RWPE1 (cell line): ENCODE results near the gene HBB.

Experiments
- CTCF ChIA-PET: fragments of 350-600 bp; sonication (Branson Sonifier 250); formaldehyde crosslinking; extraction: SDS; loops from one replicate; lab custom pipeline; 2021; lab: Yijun Ruan, JAX
- POLR2A ChIA-PET: fragments of 400-600 bp; formaldehyde crosslinking; extraction: SDS; loops from one replicate; lab custom pipeline; 2020; ENCODE audit warnings: antibody characterized with exemption; ENCODE audit not compliant: low non-redundant PET; lab: Yijun Ruan, JAX
- DNase-seq: peaks from one replicate; pipeline ENCODE4 v3.0.0; 2012; ENCODE audit warnings: low spot score
- H3K27ac ChIP-seq: fragments of 450-650 bp; 2 replicates; pipeline ENCODE4 v1.5.1; 2017
- TF ChIP-seq, protein P1 (sequence below): fragments of 450-650 bp; conservative IDR thresholded peaks from 2 replicates; pipeline ENCODE4 v1.5.1; 2017; ENCODE audit warnings: low read depth, mild to moderate bottlenecking

HBB gene

DNA sequence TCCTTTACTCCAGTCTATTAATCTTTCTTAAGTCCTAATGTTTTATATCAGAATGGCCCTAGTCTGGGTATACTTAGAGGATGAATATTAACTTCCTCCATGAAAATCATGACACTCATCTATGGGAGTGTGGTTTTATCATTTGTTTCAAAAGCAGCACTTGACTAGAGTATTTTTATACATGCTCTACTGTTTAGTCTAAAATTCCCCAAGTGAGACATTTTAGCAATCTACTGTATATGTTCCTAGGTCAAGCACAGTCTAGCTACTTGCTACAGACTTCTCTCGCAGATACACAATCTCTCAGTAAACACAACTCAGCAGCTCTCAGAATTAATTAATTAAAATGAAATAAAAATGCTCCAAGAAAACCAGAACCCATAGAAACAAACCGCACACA is 2.9 kb upstream of the HBB start:
- H3K27ac ChIP-seq, result no peak overlapping the region
- CTCF ChIA-PET, result interaction anchor here (1.0 kb wide), 1 partner anchor 16 kb away, joined by 3 read pairs; no protein-coding TSS in a partner anchor
- DNase-seq, result no peak
- TF ChIP-seq, protein P1, sequence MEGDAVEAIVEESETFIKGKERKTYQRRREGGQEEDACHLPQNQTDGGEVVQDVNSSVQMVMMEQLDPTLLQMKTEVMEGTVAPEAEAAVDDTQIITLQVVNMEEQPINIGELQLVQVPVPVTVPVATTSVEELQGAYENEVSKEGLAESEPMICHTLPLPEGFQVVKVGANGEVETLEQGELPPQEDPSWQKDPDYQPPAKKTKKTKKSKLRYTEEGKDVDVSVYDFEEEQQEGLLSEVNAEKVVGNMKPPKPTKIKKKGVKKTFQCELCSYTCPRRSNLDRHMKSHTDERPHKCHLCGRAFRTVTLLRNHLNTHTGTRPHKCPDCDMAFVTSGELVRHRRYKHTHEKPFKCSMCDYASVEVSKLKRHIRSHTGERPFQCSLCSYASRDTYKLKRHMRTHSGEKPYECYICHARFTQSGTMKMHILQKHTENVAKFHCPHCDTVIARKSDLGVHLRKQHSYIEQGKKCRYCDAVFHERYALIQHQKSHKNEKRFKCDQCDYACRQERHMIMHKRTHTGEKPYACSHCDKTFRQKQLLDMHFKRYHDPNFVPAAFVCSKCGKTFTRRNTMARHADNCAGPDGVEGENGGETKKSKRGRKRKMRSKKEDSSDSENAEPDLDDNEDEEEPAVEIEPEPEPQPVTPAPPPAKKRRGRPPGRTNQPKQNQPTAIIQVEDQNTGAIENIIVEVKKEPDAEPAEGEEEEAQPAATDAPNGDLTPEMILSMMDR, result no peak
- POLR2A ChIA-PET, result no interaction called here

DNA sequence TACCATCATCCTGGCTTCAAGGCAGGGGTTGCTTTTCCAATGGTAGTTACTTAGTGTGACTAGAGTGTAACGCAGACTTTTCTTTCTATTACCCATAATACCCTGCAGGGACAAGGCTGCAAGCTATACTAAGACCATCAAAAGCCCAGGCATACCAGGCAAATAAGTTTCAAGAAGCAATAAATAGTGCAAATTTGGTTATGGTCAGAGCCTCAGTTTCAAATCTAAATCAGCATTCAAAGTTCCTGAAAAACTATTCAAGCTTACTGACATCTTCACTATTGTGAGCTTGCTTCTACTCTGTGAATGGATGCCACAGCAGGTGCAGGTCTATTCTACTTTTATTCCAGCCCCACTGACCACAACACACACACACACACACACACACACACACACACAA is 2.5 kb upstream of the HBB start:
- DNase-seq, result no peak
- ChIA-PET POLR2A (no interaction called here), CTCF (interaction anchor here (1.0 kb wide), 1 partner anchor 16 kb away, joined by 3 read pairs; no protein-coding TSS in a partner anchor)
- TF ChIP-seq, protein P1, result no peak
- no peak overlapping the region for H3K27ac ChIP-seq

- CTCF ChIA-PET, result no interaction called here
- TF ChIP-seq, protein P1, result no peak
- no peak for DNase-seq
- H3K27ac ChIP-seq, result no peak overlapping the region
- POLR2A ChIA-PET, result no interaction called here
Measured at GRCh38 chr11:5228124-5228523, 1.3 kb upstream of the HBB start.

DNA sequence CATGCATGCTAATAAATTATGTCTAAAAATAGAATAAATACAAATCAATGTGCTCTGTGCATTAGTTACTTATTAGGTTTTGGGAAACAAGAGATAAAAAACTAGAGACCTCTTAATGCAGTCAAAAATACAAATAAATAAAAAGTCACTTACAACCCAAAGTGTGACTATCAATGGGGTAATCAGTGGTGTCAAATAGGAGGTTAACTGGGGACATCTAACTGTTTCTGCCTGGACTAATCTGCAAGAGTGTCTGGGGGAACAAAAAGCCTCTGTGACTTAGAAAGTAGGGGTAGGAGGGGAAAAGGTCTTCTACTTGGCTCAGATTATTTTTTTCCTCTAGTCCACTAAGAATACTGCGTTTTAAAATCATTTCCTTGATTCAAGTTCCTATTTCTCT is 810 bp upstream of the HBB start:
- TF ChIP-seq, protein P1, result no peak
- POLR2A ChIA-PET, result no interaction called here
- no peak for DNase-seq
- no peak overlapping the region for H3K27ac ChIP-seq
- CTCF ChIA-PET, result no interaction called here

DNA sequence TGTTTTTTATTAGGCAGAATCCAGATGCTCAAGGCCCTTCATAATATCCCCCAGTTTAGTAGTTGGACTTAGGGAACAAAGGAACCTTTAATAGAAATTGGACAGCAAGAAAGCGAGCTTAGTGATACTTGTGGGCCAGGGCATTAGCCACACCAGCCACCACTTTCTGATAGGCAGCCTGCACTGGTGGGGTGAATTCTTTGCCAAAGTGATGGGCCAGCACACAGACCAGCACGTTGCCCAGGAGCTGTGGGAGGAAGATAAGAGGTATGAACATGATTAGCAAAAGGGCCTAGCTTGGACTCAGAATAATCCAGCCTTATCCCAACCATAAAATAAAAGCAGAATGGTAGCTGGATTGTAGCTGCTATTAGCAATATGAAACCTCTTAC is 1.4 kb downstream of the HBB start:
- ChIA-PET POLR2A (no interaction called here), CTCF (no interaction called here)
- H3K27ac ChIP-seq, result no peak overlapping the region
- TF ChIP-seq, protein P1, result no peak
- DNase-seq, result no peak

GRCh38 chr11:5224538-5225479 is 2.1 kb downstream of the HBB start:
- POLR2A ChIA-PET, result no interaction called here
- no peak overlapping the region for H3K27ac ChIP-seq
- CTCF ChIA-PET, result no interaction called here
- TF ChIP-seq, protein P1, result no peak
- no peak for DNase-seq
